ENCODE results near the gene RNF144B. TPM values are rescaled to one million over a fixed set of nuclear protein-coding genes. Genes with fewer than 3 reads are reported as not detected.

The RNF144B gene
- total and polyA plus RNA-seq, 8 donors: 1.7 to 18.7 (median 6.1) TPM

DNA sequence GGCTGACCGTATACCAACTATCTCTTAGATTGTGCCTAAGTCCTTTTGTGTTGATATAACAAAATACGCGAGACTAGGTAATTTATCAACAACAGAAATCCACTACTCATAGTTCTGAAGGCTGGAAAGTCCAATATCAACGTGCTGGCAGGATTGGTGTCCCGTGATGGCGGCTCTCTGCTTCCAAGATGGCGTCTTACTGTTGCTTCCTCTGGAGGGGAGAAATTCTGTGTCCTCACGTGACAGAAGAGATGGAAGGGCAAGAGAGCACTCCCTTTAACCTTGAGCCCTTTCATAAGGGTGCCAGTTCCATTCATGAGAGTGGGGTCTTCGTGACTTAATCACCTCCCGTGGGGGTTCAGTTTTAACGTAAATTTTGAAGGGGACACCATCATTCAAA is 28.1 kb downstream of the RNF144B start:
- Histone ChIP-seq H3K27ac (no peak overlapping the region), H3K27me3 (no peaks in the 10 kb centered on the region), H3K9me3 (no peaks in the 10 kb centered on the region), H3K36me3 (no peaks in the 10 kb centered on the region), H3K4me1 (no peaks in the 10 kb centered on the region), H3K4me3 (no peak overlapping the region)
- no peak for TF ChIP-seq CTCF (IDR thresholded peaks at IDR 0.05)
- no peak for DNase-seq
- 90 to 95% methylated on average over 11 of the region's 11 CpGs for WGBS, 2 donors
- ATAC-seq: no peak
- intact Hi-C loops (cut with DNase I): no loop called here
- FAIRE-seq: no peak

GRCh38 chr6:18415671-18416340 is 28.7 kb downstream of the RNF144B start:
- H3K27ac ChIP-seq: no peak overlapping the region
- H3K4me1 ChIP-seq: no peaks in the 10 kb centered on the region
- H3K9me3 ChIP-seq: no peaks in the 10 kb centered on the region
- no peaks in the 10 kb centered on the region for H3K27me3 ChIP-seq
- no peaks in the 10 kb centered on the region for H3K36me3 ChIP-seq
- intact Hi-C loops (cut with DNase I): no loop called here
- no peak overlapping the region for H3K4me3 ChIP-seq
- FAIRE-seq (no peak), ATAC-seq (no peak), DNase-seq (no peak)
- WGBS, 2 donors: 66 to 69% methylated on average over 4 of the region's 4 CpGs
- TF ChIP-seq CTCF (IDR thresholded peaks at IDR 0.05): no peak

GRCh38 chr6:18416341-18416679 is 29.2 kb downstream of the RNF144B start:
- Histone ChIP-seq H3K27me3 (no peaks in the 10 kb centered on the region), H3K9me3 (no peaks in the 10 kb centered on the region), H3K4me3 (no peak overlapping the region), H3K36me3 (no peaks in the 10 kb centered on the region), H3K4me1 (no peaks in the 10 kb centered on the region), H3K27ac (no peak overlapping the region)
- intact Hi-C loops (cut with DNase I): no loop called here
- DNase-seq (no peak), FAIRE-seq (no peak), ATAC-seq (no peak)
- no peak for TF ChIP-seq CTCF (IDR thresholded peaks at IDR 0.05)
- 55 to 63% methylated on average over 2 of the region's 2 CpGs for WGBS, 2 donors

DNA sequence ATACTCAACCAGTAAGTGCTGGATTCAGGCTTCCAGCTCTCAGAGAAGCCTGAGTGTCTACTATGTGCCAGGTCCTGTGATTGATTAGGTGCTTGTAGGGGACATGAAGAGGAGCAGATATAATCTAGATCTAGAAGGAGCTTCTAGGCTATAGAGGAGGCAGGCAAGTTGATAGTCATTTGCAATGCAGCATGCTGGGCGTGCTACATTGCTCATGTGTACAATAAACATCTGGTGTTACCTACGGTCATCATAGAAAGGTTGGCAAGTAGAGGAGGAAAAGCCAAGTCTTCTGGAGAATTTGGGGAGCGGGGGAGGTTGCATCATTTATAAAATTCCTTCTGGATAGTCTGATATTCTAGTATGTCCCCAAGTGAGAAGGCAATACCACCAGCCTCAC is 33.2 kb downstream of the RNF144B start:
- Histone ChIP-seq H3K27ac (no peak overlapping the region), H3K9me3 (no peaks in the 10 kb centered on the region), H3K36me3 (no peaks in the 10 kb centered on the region), H3K4me1 (no peaks in the 10 kb centered on the region), H3K27me3 (no peaks in the 10 kb centered on the region), H3K4me3 (no peak overlapping the region)
- no peak for TF ChIP-seq CTCF (IDR thresholded peaks at IDR 0.05)
- DNase-seq (no peak), FAIRE-seq (no peak), ATAC-seq (no peak)
- intact Hi-C loops (cut with DNase I): no loop called here
- 91 to 92% methylated on average over 3 of the region's 3 CpGs for WGBS, 2 donors

DNA sequence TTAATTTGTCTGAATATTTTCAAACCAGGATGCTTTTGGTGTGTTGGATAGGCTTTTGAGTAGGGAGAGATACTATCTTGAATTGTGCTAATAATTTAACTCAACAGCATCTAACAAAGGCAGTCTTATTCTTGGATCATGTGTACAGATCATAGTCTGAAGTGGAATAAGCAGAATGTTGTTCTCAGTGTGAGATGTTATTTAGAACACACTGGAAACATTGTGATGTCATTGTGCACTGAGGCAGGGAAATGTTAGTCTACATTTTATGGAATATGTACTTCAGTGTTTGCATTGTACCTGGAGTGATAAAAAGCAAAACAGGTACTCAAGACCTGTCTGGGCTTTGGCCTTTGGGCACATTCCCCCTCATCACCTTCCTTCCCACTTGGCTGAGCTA is 35.0 kb downstream of the RNF144B start:
- H3K9me3 ChIP-seq: no peaks in the 10 kb centered on the region
- intact Hi-C loops (cut with DNase I): no loop called here
- DNase-seq: no peak
- no peak overlapping the region for H3K4me3 ChIP-seq
- no peaks in the 10 kb centered on the region for H3K4me1 ChIP-seq
- no peaks in the 10 kb centered on the region for H3K36me3 ChIP-seq
- FAIRE-seq: no peak
- H3K27ac ChIP-seq: no peak overlapping the region
- H3K27me3 ChIP-seq: no peaks in the 10 kb centered on the region
- TF ChIP-seq CTCF (IDR thresholded peaks at IDR 0.05): no peak
- no peak for ATAC-seq

Measured in pancreas (tissue), 10 donors.